Mesothelial cell of epicardium (in vitro differentiated cells): ENCODE results near the gene ARHGAP33. TPM values are rescaled to one million over a fixed set of nuclear protein-coding genes. Genes with fewer than 3 reads are reported as not detected.

ENCODE experiments used
- DNase-seq, 2 experiments: peaks; one replicate each; pipeline ENCODE4 v3.0.0; 2021; ENCODE audit warnings: low spot score in 2 of 2; ENCODE audit not compliant: unreplicated experiment in 2 of 2
- H3K27ac Mint-ChIP-seq: 2 replicates; pipeline ENCODE4 v1.8.0; 2021; ENCODE audit warnings: mixed read lengths
- H3K27me3 Mint-ChIP-seq: 2 replicates; pipeline ENCODE4 v1.8.0; 2021; ENCODE audit warnings: low read depth, mixed read lengths
- H3K36me3 Mint-ChIP-seq: 2 replicates; pipeline ENCODE4 v1.8.0; 2021; ENCODE audit warnings: mixed read lengths
- H3K4me1 Mint-ChIP-seq: 2 replicates; pipeline ENCODE4 v1.8.0; 2021; ENCODE audit warnings: mixed read lengths
- H3K4me3 Mint-ChIP-seq: 2 replicates; pipeline ENCODE4 v1.8.0; 2021; ENCODE audit warnings: mild to moderate bottlenecking, moderate library complexity, mixed read lengths
- H3K9me3 Mint-ChIP-seq: 2 replicates; pipeline ENCODE4 v1.8.0; 2021; ENCODE audit warnings: mixed read lengths
- total RNA-seq: library from RNA; stranded (reverse); gene quantifications from 3 replicates; pipeline ENCODE4 v1.2.1, GENCODE V29; 2021
- TF ChIP-seq, protein P1 (sequence below): fragments of 200-600 bp; sonication (generic); IDR thresholded peaks from one replicate; pipeline ENCODE4 v1.5.0; 2021; ENCODE audit warnings: antibody characterized with exemption; ENCODE audit not compliant: unreplicated experiment

ARHGAP33 gene
- total RNA-seq, 1 donor from 2014 or later, result 74.0 TPM

DNA sequence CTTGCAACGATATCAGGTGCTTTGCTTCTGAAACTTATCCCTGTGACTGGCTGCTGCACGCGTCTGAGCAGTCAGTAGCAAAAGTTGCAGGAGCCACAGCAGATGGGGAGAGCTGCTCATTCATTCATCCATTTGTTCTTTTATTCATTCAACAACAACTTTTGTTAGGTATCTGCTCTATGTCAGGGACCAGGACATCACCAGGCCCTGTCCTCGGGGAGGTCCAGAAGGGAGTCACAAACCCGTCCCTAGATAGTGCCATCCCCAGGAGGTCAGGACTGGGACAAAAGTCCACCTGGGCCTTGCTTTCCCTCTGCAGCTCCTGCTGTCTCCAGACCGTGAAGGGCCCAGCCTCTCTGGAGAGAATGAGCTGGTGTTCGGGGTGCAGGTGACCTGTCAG is 2.6 kb downstream of the ARHGAP33 start:
- no peak overlapping the region for H3K27ac Mint-ChIP-seq
- H3K4me1 Mint-ChIP-seq, result peaks cover 19% of the 10 kb centered on the region
- H3K27me3 Mint-ChIP-seq, result no peaks in the 10 kb centered on the region
- H3K9me3 Mint-ChIP-seq, result no peaks in the 10 kb centered on the region
- H3K4me3 Mint-ChIP-seq, result peak overlapping the region; percentile 44
- DNase-seq, result no peak
- TF ChIP-seq, protein P1, sequence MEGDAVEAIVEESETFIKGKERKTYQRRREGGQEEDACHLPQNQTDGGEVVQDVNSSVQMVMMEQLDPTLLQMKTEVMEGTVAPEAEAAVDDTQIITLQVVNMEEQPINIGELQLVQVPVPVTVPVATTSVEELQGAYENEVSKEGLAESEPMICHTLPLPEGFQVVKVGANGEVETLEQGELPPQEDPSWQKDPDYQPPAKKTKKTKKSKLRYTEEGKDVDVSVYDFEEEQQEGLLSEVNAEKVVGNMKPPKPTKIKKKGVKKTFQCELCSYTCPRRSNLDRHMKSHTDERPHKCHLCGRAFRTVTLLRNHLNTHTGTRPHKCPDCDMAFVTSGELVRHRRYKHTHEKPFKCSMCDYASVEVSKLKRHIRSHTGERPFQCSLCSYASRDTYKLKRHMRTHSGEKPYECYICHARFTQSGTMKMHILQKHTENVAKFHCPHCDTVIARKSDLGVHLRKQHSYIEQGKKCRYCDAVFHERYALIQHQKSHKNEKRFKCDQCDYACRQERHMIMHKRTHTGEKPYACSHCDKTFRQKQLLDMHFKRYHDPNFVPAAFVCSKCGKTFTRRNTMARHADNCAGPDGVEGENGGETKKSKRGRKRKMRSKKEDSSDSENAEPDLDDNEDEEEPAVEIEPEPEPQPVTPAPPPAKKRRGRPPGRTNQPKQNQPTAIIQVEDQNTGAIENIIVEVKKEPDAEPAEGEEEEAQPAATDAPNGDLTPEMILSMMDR, result no peak
- H3K36me3 Mint-ChIP-seq, result peaks cover 12% of the 10 kb centered on the region

DNA sequence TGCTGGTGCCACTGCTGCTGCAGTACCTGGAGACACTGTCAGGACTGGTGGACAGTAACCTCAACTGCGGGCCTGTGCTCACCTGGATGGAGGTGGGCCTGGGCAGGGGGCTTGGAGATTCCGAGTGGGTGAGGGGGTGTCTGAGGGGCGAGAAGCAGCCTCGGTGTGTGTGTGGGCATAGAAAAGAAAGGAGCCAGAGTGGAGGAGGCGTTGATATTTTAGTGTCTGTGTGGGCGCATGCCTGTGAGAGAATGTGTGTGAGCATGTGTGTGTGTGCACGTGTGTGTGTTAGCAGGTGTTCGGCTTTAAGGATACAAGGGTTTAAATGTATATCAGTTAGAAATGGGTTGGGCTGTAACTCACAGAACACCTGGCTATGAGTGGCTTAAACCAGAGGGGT is 3.7 kb downstream of the ARHGAP33 start:
- peaks cover 4% of the 10 kb centered on the region for H3K27me3 Mint-ChIP-seq
- peaks cover 19% of the 10 kb centered on the region for H3K4me1 Mint-ChIP-seq
- no peaks in the 10 kb centered on the region for H3K9me3 Mint-ChIP-seq
- DNase-seq, result no peak
- no peak overlapping the region for H3K4me3 Mint-ChIP-seq
- TF ChIP-seq, protein P1, result no peak
- no peak overlapping the region for H3K27ac Mint-ChIP-seq
- peaks cover 18% of the 10 kb centered on the region for H3K36me3 Mint-ChIP-seq

DNA sequence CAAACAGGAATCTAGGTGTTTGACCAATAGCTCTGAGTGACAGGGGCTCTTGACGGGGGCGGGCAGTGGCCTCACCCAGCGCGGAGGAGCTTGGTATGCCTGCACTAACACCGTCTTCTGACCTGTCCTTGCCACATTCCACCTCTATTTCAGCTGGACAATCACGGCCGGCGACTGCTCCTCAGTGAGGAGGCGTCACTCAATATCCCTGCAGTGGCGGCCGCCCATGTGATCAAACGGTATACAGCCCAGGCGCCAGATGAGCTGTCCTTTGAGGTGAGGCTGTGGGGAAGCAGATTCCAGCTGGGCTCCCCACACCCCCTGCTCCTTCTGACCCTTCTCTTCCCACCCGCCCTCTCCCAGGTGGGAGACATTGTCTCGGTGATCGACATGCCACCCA is 4.7 kb downstream of the ARHGAP33 start:
- H3K27ac Mint-ChIP-seq, result no peak overlapping the region
- H3K4me3 Mint-ChIP-seq, result no peak overlapping the region
- no peak for DNase-seq
- H3K36me3 Mint-ChIP-seq, result peaks cover 18% of the 10 kb centered on the region
- H3K9me3 Mint-ChIP-seq, result no peaks in the 10 kb centered on the region
- H3K4me1 Mint-ChIP-seq, result peaks cover 17% of the 10 kb centered on the region
- peaks cover 4% of the 10 kb centered on the region for H3K27me3 Mint-ChIP-seq
- TF ChIP-seq, protein P1, result no peak

DNA sequence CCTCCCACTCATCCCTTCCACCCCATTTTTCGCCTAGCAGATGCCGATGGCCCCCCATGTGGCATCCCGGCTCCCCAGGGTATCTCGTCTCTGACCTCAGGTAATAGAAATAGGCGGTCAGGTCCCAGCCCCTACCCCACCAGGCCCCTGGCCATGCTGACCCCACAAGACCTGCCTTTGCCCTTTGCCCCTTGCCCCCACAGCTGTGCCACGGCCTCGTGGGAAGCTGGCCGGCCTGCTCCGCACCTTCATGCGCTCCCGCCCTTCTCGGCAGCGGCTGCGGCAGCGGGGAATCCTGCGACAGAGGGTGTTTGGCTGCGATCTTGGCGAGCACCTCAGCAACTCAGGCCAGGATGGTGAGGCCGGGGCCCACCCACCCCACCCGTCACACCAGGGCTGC is 5.4 kb downstream of the ARHGAP33 start:
- Mint-ChIP-seq H3K27me3 (peaks cover 4% of the 10 kb centered on the region), H3K36me3 (peaks cover 18% of the 10 kb centered on the region), H3K9me3 (no peaks in the 10 kb centered on the region), H3K4me1 (peaks cover 16% of the 10 kb centered on the region), H3K4me3 (no peak overlapping the region), H3K27ac (no peak overlapping the region)
- TF ChIP-seq, protein P1, result no peak
- DNase-seq, result no peak

DNA sequence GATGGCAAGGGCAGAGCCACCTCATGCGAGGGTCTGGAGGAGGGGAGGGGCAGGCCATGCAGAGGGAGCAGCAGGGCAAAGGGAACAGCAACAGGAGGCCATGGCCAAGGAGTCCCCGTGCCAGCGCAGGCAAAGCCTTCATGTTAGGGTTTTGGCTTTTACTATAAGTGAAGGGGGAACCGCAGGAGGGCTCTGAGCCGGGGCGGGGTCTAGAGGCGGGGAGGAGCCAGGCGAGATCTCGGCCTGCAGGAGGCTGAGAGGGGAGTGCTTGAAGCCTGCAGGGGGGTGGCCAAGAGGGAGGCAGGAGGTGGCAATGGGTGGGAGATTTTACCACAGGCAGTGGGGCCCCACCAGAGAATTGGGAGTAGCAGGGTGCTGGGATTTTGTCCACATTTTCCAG is 6.3 kb downstream of the ARHGAP33 start:
- DNase-seq, result no peak
- Mint-ChIP-seq H3K27me3 (peaks cover 4% of the 10 kb centered on the region), H3K27ac (no peak overlapping the region), H3K4me1 (peaks cover 9% of the 10 kb centered on the region), H3K4me3 (no peak overlapping the region), H3K36me3 (peaks cover 18% of the 10 kb centered on the region), H3K9me3 (no peaks in the 10 kb centered on the region)
- TF ChIP-seq, protein P1, result no peak

DNA sequence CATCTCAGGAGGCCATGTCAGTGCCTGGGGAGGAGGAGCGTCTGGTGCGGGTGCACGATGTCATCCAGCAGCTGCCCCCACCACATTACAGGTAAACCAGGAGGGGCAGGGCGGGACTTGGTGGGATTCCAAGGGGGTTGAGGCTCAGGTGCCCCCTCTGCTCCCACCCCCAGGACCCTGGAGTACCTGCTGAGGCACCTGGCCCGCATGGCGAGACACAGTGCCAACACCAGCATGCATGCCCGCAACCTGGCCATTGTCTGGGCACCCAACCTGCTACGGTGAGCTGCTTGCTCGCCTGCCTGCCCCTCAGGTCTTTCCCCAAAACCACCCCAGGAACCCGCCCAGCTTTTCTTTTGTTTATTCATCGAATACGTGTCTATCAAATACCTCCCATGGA is 7.2 kb downstream of the ARHGAP33 start:
- peaks cover 4% of the 10 kb centered on the region for H3K27me3 Mint-ChIP-seq
- no peak overlapping the region for H3K4me3 Mint-ChIP-seq
- peaks cover 18% of the 10 kb centered on the region for H3K36me3 Mint-ChIP-seq
- TF ChIP-seq, protein P1, result no peak
- H3K27ac Mint-ChIP-seq, result no peak overlapping the region
- no peak for DNase-seq
- H3K9me3 Mint-ChIP-seq, result no peaks in the 10 kb centered on the region
- H3K4me1 Mint-ChIP-seq, result no peaks in the 10 kb centered on the region
